ENCODE results near the gene CDT1. TPM values are rescaled to one million over a fixed set of nuclear protein-coding genes. Genes with fewer than 3 reads are reported as not detected.
A peak's percentile ranks its signal among the peaks of the same experiment; 100 is the strongest.

CDT1 gene
- total RNA-seq, 4 donors from 2014 or later: 0.44 to 1.5 (median 1.4) TPM; not detected in 1

DNA sequence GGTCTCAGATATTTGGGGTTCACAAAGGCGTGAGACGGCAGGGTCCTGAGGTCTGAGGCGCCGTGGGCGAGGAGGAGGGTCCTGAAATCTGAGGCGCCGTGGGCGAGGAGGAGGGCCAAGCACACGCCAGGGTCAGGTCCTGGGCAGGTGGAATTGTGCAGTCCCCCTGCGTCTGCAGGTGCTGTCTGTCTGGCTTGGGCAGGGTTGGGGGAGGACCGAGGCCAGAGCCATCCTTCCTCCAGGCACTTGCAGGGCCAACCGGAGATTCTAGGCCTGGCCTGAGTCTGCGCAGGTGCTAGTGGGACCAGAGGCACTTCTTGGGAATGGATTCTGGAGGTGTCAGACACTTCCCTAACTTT, 10.5 kb downstream of the CDT1 start:
- Histone ChIP-seq H3K9me3 (no peaks in the 10 kb centered on the region), H3K27me3 (no peaks in the 10 kb centered on the region), H3K27ac (no peak overlapping the region), H3K4me3 (no peak overlapping the region), H3K4me1 (peaks cover 0 to 35% (median 26%) of the 10 kb centered on the region in 4 donors), H3K36me3 (peaks cover 0 to 33% (median 0%) of the 10 kb centered on the region in 3 donors)
- 78 to 89% methylated on average over 13 of the region's 13 CpGs for WGBS, 2 donors
- DNase-seq (ENCODE audit: low spot score in 2 of 2): no peak
- TF ChIP-seq POLR2A (IDR thresholded peaks at IDR 0.05) (no peak), EP300 (IDR thresholded peaks at IDR 0.05) (no peak)
- TF ChIP-seq, protein P1, sequence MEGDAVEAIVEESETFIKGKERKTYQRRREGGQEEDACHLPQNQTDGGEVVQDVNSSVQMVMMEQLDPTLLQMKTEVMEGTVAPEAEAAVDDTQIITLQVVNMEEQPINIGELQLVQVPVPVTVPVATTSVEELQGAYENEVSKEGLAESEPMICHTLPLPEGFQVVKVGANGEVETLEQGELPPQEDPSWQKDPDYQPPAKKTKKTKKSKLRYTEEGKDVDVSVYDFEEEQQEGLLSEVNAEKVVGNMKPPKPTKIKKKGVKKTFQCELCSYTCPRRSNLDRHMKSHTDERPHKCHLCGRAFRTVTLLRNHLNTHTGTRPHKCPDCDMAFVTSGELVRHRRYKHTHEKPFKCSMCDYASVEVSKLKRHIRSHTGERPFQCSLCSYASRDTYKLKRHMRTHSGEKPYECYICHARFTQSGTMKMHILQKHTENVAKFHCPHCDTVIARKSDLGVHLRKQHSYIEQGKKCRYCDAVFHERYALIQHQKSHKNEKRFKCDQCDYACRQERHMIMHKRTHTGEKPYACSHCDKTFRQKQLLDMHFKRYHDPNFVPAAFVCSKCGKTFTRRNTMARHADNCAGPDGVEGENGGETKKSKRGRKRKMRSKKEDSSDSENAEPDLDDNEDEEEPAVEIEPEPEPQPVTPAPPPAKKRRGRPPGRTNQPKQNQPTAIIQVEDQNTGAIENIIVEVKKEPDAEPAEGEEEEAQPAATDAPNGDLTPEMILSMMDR (IDR thresholded peaks at IDR 0.05): no peak

DNA sequence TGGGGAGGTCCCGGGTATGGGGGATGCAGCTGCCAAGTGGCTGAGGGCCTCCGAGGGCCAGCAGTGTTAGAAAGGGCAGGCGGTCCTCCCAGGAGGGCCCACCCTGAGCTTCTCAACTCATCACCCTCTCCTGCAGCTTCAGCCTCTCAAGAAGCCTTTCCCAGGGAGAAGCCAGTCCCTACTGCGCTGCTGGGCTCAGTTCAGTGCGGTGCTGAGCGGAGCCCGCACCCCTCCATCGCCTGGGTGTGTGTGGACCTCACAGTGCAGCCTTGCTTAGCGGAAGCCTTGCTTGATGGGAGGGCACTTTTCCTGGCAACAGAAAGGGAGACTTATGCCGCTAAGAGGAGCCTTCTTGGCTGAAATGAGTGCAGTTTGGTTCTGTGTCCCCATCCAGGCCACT, 11.6 kb downstream of the CDT1 start:
- Histone ChIP-seq H3K4me1 (peaks cover 0 to 25% (median 20%) of the 10 kb centered on the region in 4 donors), H3K36me3 (peaks cover 0 to 31% (median 0%) of the 10 kb centered on the region in 3 donors), H3K27ac (no peak overlapping the region), H3K27me3 (no peaks in the 10 kb centered on the region), H3K9me3 (no peaks in the 10 kb centered on the region), H3K4me3 (no peak overlapping the region)
- no peak for DNase-seq (ENCODE audit: low spot score in 2 of 2)
- TF ChIP-seq POLR2A (IDR thresholded peaks at IDR 0.05) (no peak), EP300 (IDR thresholded peaks at IDR 0.05) (no peak)
- TF ChIP-seq, protein P1 (IDR thresholded peaks at IDR 0.05): no peak
- 84 to 87% methylated on average over 8 to 10 of the region's 10 CpGs for WGBS, 2 donors

DNA sequence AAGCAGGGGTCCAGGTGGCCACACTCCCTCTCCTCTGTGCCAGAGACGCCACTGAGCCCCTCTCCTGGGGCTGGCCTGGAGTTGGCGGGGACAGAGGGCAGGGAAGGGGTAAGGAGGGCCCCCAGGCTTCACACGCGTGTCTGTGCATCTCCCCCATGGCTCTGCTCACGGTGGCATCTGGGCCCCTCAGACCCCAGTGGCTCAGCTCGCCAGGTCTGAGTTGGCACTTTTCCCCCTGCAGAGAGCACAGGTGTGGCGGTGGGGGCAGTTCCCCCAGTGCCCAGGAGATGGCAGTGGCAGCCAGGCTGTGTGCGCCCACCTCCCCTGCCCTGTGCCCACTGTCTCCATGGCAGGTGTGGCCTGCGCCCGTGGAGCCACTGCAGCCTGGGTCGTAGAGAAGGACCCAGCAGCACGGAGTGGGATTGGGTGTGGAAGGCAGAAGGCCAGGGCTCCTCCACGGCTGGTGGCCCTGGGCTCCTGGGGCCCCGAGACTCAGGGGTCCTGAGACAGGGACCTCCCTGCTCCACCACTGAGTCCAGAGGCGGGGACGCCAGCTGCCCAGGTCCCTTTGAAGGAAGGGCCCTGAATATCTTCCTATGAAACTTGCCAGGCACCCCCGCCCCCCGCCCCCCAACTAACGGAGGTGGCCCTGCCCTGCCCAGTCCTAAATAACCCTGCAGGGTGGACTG, 12.5 kb downstream of the CDT1 start:
- no peak overlapping the region for H3K4me3 ChIP-seq
- peaks cover 0 to 39% (median 0%) of the 10 kb centered on the region in 3 donors for H3K36me3 ChIP-seq
- H3K27ac ChIP-seq: no peak overlapping the region
- WGBS, 2 donors: 54 to 63% methylated on average over 8 to 17 of the region's 19 CpGs
- H3K4me1 ChIP-seq: peaks cover 0 to 17% (median 12%) of the 10 kb centered on the region in 4 donors
- no peak for DNase-seq (ENCODE audit: low spot score in 2 of 2)
- no peaks in the 10 kb centered on the region for H3K27me3 ChIP-seq
- H3K9me3 ChIP-seq: no peaks in the 10 kb centered on the region
- no peak for TF ChIP-seq POLR2A (IDR thresholded peaks at IDR 0.05)
- TF ChIP-seq, protein P1 (IDR thresholded peaks at IDR 0.05): peak; percentile 52 to 75 (median 65)

DNA sequence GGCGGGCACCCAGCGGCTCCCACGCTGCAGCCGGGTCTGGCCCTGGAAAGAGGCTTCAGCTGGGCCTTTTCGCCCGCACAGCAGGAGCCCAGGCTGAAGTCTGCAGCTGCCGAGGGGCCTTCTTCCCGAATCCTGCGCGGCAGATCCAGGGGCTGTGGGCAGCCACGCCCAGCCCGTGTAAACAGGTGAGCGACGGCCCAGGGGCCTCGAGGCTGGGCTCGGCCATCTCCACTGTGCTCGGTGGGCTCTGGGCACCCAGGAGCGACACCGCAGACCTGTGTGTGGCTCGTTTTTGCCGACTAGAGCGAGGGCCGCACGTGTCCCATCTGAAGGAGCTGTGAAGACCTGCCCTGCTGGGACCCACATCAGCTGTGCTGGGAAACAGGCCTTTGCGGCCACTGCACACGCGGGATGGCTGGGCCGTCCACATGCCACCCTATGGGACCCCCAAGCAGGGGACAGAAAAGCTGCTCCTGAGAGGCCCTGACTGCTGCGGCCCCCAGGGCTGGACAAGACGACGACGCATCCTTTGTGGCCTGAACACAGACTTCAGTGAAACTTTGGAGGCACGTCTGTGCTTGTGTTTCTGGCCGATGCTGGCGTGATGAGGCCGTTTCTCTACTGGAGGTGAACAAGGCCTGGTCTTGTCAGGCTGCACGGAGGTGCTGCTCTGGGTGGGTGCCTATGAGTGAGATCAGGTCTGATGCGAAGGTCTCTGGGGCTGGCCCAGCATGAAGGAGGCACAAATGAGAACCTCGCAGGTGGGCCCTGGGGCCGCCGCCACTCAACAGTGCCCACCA, 13.3 kb downstream of the CDT1 start:
- Histone ChIP-seq H3K4me1 (peaks cover 0 to 16% (median 12%) of the 10 kb centered on the region in 4 donors), H3K9me3 (no peaks in the 10 kb centered on the region), H3K27me3 (no peaks in the 10 kb centered on the region), H3K4me3 (no peak overlapping the region), H3K27ac (no peak overlapping the region), H3K36me3 (peaks cover 0 to 48% (median 0%) of the 10 kb centered on the region in 3 donors)
- 83 to 89% methylated on average over 20 to 22 of the region's 41 CpGs for WGBS, 2 donors
- TF ChIP-seq, protein P1 (IDR thresholded peaks at IDR 0.05): no peak
- no peak for TF ChIP-seq POLR2A (IDR thresholded peaks at IDR 0.05)
- no peak for TF ChIP-seq EP300 (IDR thresholded peaks at IDR 0.05)
- DNase-seq (ENCODE audit: low spot score in 2 of 2): no peak

Measured in tibial nerve (tissue), 4 donors.